Panc1 (cell line): Measurements from ENCODE around the gene RETREG1. TPM values are rescaled to one million over a fixed set of nuclear protein-coding genes. Genes with fewer than 3 reads are reported as not detected.

Source experiments
- ATAC-seq: fragments of 200-7000 bp; cut with Tn5 transposase; 2 replicates; pipeline ENCODE4 v1.9.1; 2020; ENCODE audit warnings: mild to moderate bottlenecking, moderate library complexity
- BruUV-seq: library from RNA; stranded (reverse); fragments of 400-500 nt; replicated peaks from 2 replicates; lab custom pipeline; 2021; lab: Mats Ljungman, UMichigan
- CTCF ChIA-PET: fragments of 300-600 bp; sonication (Branson Sonifier 250); formaldehyde crosslinking; loops from one replicate; lab custom pipeline; 2022; ENCODE audit warnings: antibody characterized with exemption; lab: Charles Lee
- POLR2A ChIA-PET: fragments of 300-600 bp; sonication (Branson Sonifier 250); formaldehyde crosslinking; loops from one replicate; lab custom pipeline; 2022; ENCODE audit warnings: antibody characterized with exemption; lab: Charles Lee
- DNase-seq: peaks from one replicate; pipeline ENCODE4 v3.0.0-alpha.2; 2010; ENCODE audit warnings: low read depth, low spot score
- H3K27ac ChIP-seq: 2 replicates; pipeline ENCODE4 v1.5.1; 2011; ENCODE audit warnings: mild to moderate bottlenecking, low read length, inconsistent platforms
- H3K27me3 ChIP-seq: fragments of 200-500 bp; sonication (Bioruptor generic); 2 replicates; pipeline ENCODE4 v1.6.0; 2014; ENCODE audit warnings: low read length, inconsistent platforms; ENCODE audit not compliant: control insufficient read depth, insufficient read depth
- H3K36me3 ChIP-seq: fragments of 200-500 bp; sonication (Bioruptor generic); 2 replicates; pipeline ENCODE4 v1.5.1; 2014; ENCODE audit warnings: inconsistent platforms, mild to moderate bottlenecking, low read length, moderate library complexity; ENCODE audit not compliant: control insufficient read depth, insufficient read depth
- H3K4me1 ChIP-seq: 2 replicates; pipeline ENCODE4 v1.5.1; 2011; ENCODE audit warnings: inconsistent platforms, mild to moderate bottlenecking, low read length, moderate library complexity; ENCODE audit not compliant: control insufficient read depth, insufficient read depth
- H3K4me3 ChIP-seq, 2 experiments: 2 replicates each; pipeline ENCODE4 v1.5.1; 2011 to 2012; ENCODE audit warnings: low read depth in 2 of 2, low read length in 2 of 2, mild to moderate bottlenecking in 2 of 2, inconsistent platforms in 1 of 2, moderate library complexity in 1 of 2
- H3K9me3 ChIP-seq: fragments of 200-500 bp; sonication (Bioruptor generic); 2 replicates; pipeline ENCODE4 v1.5.1; 2014; ENCODE audit warnings: low read depth, mild to moderate bottlenecking, inconsistent platforms, low read length, moderate library complexity; ENCODE audit not compliant: control insufficient read depth, insufficient read depth
- CTCF ChIP-seq: fragments of 450-650 bp; IDR thresholded peaks from 2 replicates; pipeline ENCODE4 v1.5.1; 2017; ENCODE audit warnings: mild to moderate bottlenecking
- POLR2AphosphoS5 ChIP-seq: IDR thresholded peaks from 2 replicates; pipeline ENCODE4 v1.6.1; 2012; ENCODE audit warnings: mild to moderate bottlenecking, low read depth, low read length, moderate library complexity
- SIN3A ChIP-seq: IDR thresholded peaks from 2 replicates; pipeline ENCODE4 v1.6.1; 2012; ENCODE audit warnings: low read depth, mild to moderate bottlenecking, low read length, moderate library complexity, borderline replicate concordance; ENCODE audit not compliant: insufficient read depth
- TCF7L2 ChIP-seq: IDR thresholded peaks from 2 replicates; pipeline ENCODE4 v1.6.1; 2011; ENCODE audit warnings: mild to moderate bottlenecking, low read depth, low read length, inconsistent platforms
- in situ Hi-C: cut with HindIII; loops from 2 replicates; pipeline ENCODE4 v1.10.0; 2016; ENCODE audit warnings: low sequenced_read_pairs, low pct_unique_long_range_greater_than_20kb
- intact Hi-C: fragments of 100-400 bp; cut with micrococcal nuclease; formaldehyde crosslinking; loops from one replicate; pipeline ENCODE4 v1.10.0; 2022; ENCODE audit not compliant: unreplicated experiment
- total RNA-seq: library from RNA; stranded (reverse); gene quantifications from one replicate; pipeline ENCODE4 v1.2.1, GENCODE V29; 2021; ENCODE audit not compliant: unreplicated experiment
- TF ChIP-seq, protein P1 (sequence below), 2 experiments: IDR thresholded peaks; 2 replicates each; pipeline ENCODE4 v1.6.1; 2011 to 2012; ENCODE audit warnings: low read depth in 2 of 2, control low read depth in 1 of 2, low read length in 1 of 2, mild to moderate bottlenecking in 1 of 2, moderate library complexity in 1 of 2; ENCODE audit not compliant: insufficient read depth in 1 of 2

RETREG1 gene
- total RNA-seq, 1 experiment from 2014 or later: 0.74 TPM

DNA sequence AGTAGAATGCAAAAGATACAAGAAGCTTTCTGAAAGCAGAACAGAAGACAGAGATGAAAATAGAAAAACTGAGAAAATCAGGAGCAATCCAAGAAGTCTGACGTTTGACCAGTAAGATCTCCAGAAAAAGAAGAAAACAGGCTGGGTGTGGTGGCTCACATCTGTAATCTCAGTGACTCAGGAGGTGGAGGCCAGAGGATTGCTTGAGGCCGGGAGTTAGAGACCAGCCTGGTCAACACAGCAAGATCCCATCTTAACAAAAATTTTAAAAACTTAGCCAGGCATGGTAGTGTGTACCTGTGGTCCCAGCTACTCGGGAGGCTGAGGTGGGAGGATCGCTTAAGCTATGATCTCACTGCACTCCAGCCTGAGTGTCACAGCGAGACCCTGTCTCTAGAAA, 15.9 kb downstream of the RETREG1 start:
- TF ChIP-seq, protein P1, sequence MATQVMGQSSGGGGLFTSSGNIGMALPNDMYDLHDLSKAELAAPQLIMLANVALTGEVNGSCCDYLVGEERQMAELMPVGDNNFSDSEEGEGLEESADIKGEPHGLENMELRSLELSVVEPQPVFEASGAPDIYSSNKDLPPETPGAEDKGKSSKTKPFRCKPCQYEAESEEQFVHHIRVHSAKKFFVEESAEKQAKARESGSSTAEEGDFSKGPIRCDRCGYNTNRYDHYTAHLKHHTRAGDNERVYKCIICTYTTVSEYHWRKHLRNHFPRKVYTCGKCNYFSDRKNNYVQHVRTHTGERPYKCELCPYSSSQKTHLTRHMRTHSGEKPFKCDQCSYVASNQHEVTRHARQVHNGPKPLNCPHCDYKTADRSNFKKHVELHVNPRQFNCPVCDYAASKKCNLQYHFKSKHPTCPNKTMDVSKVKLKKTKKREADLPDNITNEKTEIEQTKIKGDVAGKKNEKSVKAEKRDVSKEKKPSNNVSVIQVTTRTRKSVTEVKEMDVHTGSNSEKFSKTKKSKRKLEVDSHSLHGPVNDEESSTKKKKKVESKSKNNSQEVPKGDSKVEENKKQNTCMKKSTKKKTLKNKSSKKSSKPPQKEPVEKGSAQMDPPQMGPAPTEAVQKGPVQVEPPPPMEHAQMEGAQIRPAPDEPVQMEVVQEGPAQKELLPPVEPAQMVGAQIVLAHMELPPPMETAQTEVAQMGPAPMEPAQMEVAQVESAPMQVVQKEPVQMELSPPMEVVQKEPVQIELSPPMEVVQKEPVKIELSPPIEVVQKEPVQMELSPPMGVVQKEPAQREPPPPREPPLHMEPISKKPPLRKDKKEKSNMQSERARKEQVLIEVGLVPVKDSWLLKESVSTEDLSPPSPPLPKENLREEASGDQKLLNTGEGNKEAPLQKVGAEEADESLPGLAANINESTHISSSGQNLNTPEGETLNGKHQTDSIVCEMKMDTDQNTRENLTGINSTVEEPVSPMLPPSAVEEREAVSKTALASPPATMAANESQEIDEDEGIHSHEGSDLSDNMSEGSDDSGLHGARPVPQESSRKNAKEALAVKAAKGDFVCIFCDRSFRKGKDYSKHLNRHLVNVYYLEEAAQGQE (IDR thresholded peaks at IDR 0.05; ENCODE audit: insufficient read depth in 1 of 2, low read depth in 2 of 2, low read length in 1 of 2): no peak
- TF ChIP-seq TCF7L2 (no peak), SIN3A (no peak), POLR2AphosphoS5 (no peak), CTCF (no peak)
- Histone ChIP-seq H3K27me3 (no peaks in the 10 kb centered on the region; the same call in 1 of the 2 replicates), H3K9me3 (no peaks in the 10 kb centered on the region), H3K4me1 (no peaks in the 10 kb centered on the region), H3K27ac (no peak overlapping the region), H3K4me3 (no peak overlapping the region), H3K36me3 (no peaks in the 10 kb centered on the region)
- DNase-seq (no peak), ATAC-seq (no peak)
- intact Hi-C loops (no loop called here), in situ Hi-C loops (no loop called here)
- no TSS peak for BruUV-seq
- POLR2A ChIA-PET: no interaction called here
- CTCF ChIA-PET: no interaction called here

- H3K9me3 ChIP-seq: no peaks in the 10 kb centered on the region
- no TSS peak for BruUV-seq
- H3K27me3 ChIP-seq: no peaks in the 10 kb centered on the region; the same call in 1 of the 2 replicates
- ChIA-PET CTCF (no interaction called here), POLR2A (no interaction called here)
- no peak overlapping the region for H3K27ac ChIP-seq
- no peaks in the 10 kb centered on the region for H3K36me3 ChIP-seq
- in situ Hi-C loops (no loop called here), intact Hi-C loops (no loop called here)
- DNase-seq (no peak), ATAC-seq (no peak)
- H3K4me3 ChIP-seq: no peak overlapping the region
- H3K4me1 ChIP-seq: no peaks in the 10 kb centered on the region
- TF ChIP-seq CTCF (no peak), SIN3A (no peak), POLR2AphosphoS5 (no peak), TCF7L2 (no peak)
- TF ChIP-seq, protein P1 (IDR thresholded peaks at IDR 0.05; ENCODE audit: insufficient read depth in 1 of 2, low read depth in 2 of 2, low read length in 1 of 2): no peak
These were observed 16.4 kb downstream of the RETREG1 start for GRCh38 chr5:16600397-16600796.
